DND-41 (cell line): ENCODE data around the gene CKAP4.
A peak's percentile ranks its signal among the peaks of the same experiment; 100 is the strongest.

ENCODE experiments used
- ATAC-seq: fragments of 200-7000 bp; cut with Tn5 transposase; 3 replicates; pipeline ENCODE4 v1.9.1; 2021; ENCODE audit warnings: low read depth; ENCODE audit not compliant: insufficient read depth
- DNase-seq: peaks from one replicate; pipeline ENCODE4 v3.0.0-alpha.2; 2020
- H2AFZ ChIP-seq: 2 replicates; pipeline ENCODE4 v1.6.0; 2012; ENCODE audit warnings: low read depth, low read length
- H3K27ac ChIP-seq: 2 replicates; pipeline ENCODE4 v1.5.1; 2012; ENCODE audit warnings: low read length, inconsistent platforms
- H3K27me3 ChIP-seq: fragments of 200-600 bp; sonication (generic); 2 replicates; pipeline ENCODE4 v1.6.0; 2012; ENCODE audit warnings: low read length, mild to moderate bottlenecking, inconsistent platforms; ENCODE audit not compliant: insufficient read depth, poor library complexity
- H3K36me3 ChIP-seq: 2 replicates; pipeline ENCODE4 v1.5.1; 2012; ENCODE audit warnings: low read length, inconsistent platforms; ENCODE audit not compliant: insufficient read depth
- H3K4me1 ChIP-seq: 2 replicates; pipeline ENCODE4 v1.5.1; 2012; ENCODE audit warnings: mild to moderate bottlenecking, low read length; ENCODE audit not compliant: insufficient read depth
- H3K4me2 ChIP-seq: 2 replicates; pipeline ENCODE4 v1.6.0; 2012; ENCODE audit warnings: mild to moderate bottlenecking, moderate library complexity, low read length, inconsistent platforms; ENCODE audit not compliant: insufficient read depth
- H3K4me3 ChIP-seq, 2 experiments: fragments of 200-600 bp in 1 of 2; shearing (Covaris generic) in 1 of 2; 2 replicates each; pipeline ENCODE4 v1.5.1; 2012 to 2016; ENCODE audit warnings: inconsistent platforms in 2 of 2, low read length in 2 of 2, mild to moderate bottlenecking in 2 of 2, low read depth in 1 of 2, moderate library complexity in 1 of 2
- H3K79me2 ChIP-seq: 2 replicates; pipeline ENCODE4 v1.6.0; 2012; ENCODE audit warnings: low read length, inconsistent platforms; ENCODE audit not compliant: insufficient read depth
- H3K9ac ChIP-seq: 2 replicates; pipeline ENCODE4 v1.6.0; 2012; ENCODE audit warnings: low read depth, mild to moderate bottlenecking, inconsistent platforms, low read length, moderate library complexity
- H3K9me3 ChIP-seq: 2 replicates; pipeline ENCODE4 v1.5.1; 2012; ENCODE audit warnings: low read length, moderate library complexity, mild to moderate bottlenecking, inconsistent platforms; ENCODE audit not compliant: insufficient read depth, severe bottlenecking
- H4K20me1 ChIP-seq: 2 replicates; pipeline ENCODE4 v1.6.0; 2012; ENCODE audit warnings: low read length; ENCODE audit not compliant: insufficient read depth
- EZH2 ChIP-seq: IDR thresholded peaks from 3 replicates; pipeline ENCODE4 v1.6.1; 2012; ENCODE audit warnings: borderline replicate concordance, low read depth, mild to moderate bottlenecking, moderate library complexity, low read length, inconsistent platforms; ENCODE audit not compliant: severe bottlenecking
- TF ChIP-seq, protein P1 (sequence below): IDR thresholded peaks from 2 replicates; pipeline ENCODE4 v1.5.1; 2012; ENCODE audit warnings: borderline replicate concordance, low read length, moderate library complexity, mild to moderate bottlenecking; ENCODE audit not compliant: poor library complexity, severe bottlenecking; ENCODE audit errors: extremely low read depth

CKAP4 gene

DNA sequence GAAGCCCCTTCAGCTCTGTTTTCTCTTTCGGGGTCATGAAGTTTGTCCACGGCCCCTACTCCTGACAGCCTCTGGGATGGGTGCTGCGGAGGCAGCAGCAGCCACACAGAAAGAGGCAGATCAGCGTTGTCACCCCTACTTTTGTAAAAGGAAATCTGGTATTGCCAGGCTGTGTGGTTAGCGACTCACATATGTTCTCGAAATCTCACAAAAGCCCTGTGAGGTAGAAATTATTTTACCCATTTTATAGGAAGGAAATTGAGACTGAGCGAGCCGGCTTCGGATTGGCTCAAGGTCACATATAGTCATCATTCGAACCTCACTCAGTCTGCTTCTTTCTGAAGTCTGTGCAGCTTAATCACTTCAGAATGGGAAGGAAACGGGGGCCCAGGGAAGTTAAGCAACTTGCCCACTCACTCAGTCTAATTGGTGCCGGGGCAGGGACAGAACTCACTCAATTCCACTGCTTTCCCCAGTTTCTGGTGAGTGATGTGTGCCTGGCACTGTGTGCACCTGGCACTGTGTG is 1.1 kb upstream of the CKAP4 start:
- Histone ChIP-seq H3K79me2 (no peaks in the 10 kb centered on the region), H3K27ac (no peak overlapping the region), H3K4me2 (peak overlapping the region; percentile 95; the same call in 1 of the 2 replicates), H4K20me1 (0 out of 2 replicates have a peak, but pooled peaks cover 4% of the 10 kb centered on the region), H3K27me3 (peaks cover 54% of the 10 kb centered on the region), H3K36me3 (no peaks in the 10 kb centered on the region), H3K9ac (no peak overlapping the region), H3K9me3 (no peaks in the 10 kb centered on the region), H3K4me3 (no peak overlapping the region), H2AFZ (no peak overlapping the region), H3K4me1 (peaks cover 20% of the 10 kb centered on the region)
- DNase-seq (no peak), ATAC-seq (no peak)
- TF ChIP-seq, protein P1, sequence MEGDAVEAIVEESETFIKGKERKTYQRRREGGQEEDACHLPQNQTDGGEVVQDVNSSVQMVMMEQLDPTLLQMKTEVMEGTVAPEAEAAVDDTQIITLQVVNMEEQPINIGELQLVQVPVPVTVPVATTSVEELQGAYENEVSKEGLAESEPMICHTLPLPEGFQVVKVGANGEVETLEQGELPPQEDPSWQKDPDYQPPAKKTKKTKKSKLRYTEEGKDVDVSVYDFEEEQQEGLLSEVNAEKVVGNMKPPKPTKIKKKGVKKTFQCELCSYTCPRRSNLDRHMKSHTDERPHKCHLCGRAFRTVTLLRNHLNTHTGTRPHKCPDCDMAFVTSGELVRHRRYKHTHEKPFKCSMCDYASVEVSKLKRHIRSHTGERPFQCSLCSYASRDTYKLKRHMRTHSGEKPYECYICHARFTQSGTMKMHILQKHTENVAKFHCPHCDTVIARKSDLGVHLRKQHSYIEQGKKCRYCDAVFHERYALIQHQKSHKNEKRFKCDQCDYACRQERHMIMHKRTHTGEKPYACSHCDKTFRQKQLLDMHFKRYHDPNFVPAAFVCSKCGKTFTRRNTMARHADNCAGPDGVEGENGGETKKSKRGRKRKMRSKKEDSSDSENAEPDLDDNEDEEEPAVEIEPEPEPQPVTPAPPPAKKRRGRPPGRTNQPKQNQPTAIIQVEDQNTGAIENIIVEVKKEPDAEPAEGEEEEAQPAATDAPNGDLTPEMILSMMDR, result no peak
- no peak for TF ChIP-seq EZH2

DNA sequence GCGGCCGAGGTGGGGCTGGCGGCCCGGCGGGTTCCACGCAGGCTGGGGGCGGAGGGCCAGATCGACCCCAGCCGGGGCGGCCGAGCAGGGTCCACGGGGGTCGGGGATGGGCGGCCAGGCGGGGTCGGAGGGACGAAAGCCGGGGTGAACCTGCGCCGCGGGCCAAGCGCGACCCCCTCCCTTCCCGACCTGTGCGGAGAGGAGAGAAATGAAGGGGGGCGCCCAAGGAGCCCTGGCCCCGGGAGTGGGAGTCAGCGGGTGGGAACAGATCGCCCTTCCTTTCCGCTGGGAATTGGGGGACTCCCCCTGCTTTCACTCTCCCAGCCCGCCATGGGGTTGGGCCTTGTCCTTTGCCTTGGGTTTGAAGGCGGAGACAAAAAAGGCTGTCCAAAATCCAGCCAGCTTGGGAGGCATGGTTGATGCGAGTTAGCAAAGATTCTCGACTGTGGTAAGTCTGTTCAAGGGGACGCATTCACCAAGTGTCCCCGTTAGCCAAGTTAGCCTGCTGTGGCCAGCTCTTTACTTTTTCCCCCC is 559 bp upstream of the CKAP4 start:
- Histone ChIP-seq H3K9me3 (no peaks in the 10 kb centered on the region), H4K20me1 (0 out of 2 replicates have a peak, but pooled peaks cover 4% of the 10 kb centered on the region), H3K4me2 (peak overlapping the region; percentile 95), H3K4me1 (peaks cover 20% of the 10 kb centered on the region), H3K79me2 (no peaks in the 10 kb centered on the region), H3K9ac (peak overlapping the region; percentile 64; the same call in 1 of the 2 replicates), H3K27ac (no peak overlapping the region), H3K27me3 (peaks cover 51% of the 10 kb centered on the region), H3K4me3 (peak overlapping the region in 1 of 2 experiments; percentile 67; a peak in 2 of 4 replicates), H2AFZ (no peak overlapping the region; the same call in 1 of the 2 replicates), H3K36me3 (no peaks in the 10 kb centered on the region)
- DNase-seq (no peak), ATAC-seq (peak; percentile 17; the same call in 2 of the 3 replicates)
- TF ChIP-seq EZH2, result peak; percentile 81
- TF ChIP-seq, protein P1, result no peak

DNA sequence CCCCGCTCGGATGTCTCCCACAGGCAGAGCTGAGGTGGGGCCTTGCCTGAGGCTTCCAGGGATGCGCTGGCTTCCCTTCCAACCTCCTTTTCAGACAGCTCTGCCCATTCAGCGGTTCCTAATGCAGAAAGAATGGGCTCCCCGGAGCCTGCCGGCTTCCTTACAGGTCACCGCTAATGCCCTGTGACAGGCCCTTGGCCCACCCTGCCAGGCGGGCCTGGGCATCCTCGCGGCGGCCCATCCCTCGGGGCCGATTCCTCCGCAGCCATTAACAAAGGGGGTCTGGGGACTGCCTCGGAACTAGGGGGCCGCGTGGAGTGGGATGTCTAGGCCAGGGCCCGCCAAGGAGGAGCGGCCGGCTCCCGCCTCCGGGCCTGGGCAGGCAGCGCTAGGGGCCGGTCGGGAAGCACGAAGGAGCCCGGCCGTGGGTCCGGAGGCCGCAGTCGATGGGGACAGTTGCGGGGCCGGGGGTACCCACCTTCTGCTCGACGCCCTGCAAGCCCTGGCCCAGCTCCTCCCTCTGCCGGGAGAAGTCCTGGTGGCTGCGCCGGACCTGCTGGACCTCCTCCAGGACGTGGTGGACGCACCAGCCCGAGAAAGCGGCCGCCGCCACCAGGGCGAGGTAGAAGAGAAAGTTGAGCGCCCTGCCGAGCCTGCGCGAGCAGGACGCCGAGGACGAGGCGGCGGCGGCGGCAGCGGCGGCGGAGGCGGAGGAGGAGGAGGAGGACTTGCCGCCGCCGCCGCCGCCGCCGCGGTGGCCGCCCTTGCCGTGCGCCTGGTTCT is 738 bp downstream of the CKAP4 start:
- Histone ChIP-seq H3K27me3 (peaks cover 51% of the 10 kb centered on the region), H3K27ac (no peak overlapping the region), H3K79me2 (no peaks in the 10 kb centered on the region), H3K4me1 (peaks cover 20% of the 10 kb centered on the region), H3K36me3 (no peaks in the 10 kb centered on the region), H3K9me3 (no peaks in the 10 kb centered on the region), H3K4me3 (peak overlapping the region; percentile 32 to 67; a peak in 3 of 4 replicates), H2AFZ (peak overlapping the region; percentile 72), H4K20me1 (0 out of 2 replicates have a peak, but pooled peaks cover 4% of the 10 kb centered on the region), H3K4me2 (peak overlapping the region; percentile 95), H3K9ac (peak overlapping the region; percentile 64)
- ATAC-seq (peak; percentile 77), DNase-seq (peak; percentile 54)
- TF ChIP-seq, protein P1, result no peak
- TF ChIP-seq EZH2, result peak; percentile 24
